B cell (primary cell): ENCODE data around the gene KDM3B. TPM values are rescaled to one million over a fixed set of nuclear protein-coding genes. Genes with fewer than 3 reads are reported as not detected.

ENCODE experiments used
- ATAC-seq: fragments of 200-7000 bp; cut with Tn5 transposase; one replicate; pipeline ENCODE4 v1.10.0; 2021; ENCODE audit warnings: low read depth, mild to moderate bottlenecking, moderate number of reproducible peaks, moderate library complexity
- CTCF ChIA-PET: fragments of 350-600 bp; sonication (Branson Sonifier 250); formaldehyde crosslinking; loops from one replicate; lab custom pipeline; 2021; ENCODE audit warnings: antibody characterized with exemption, inconsistent platforms; lab: Charles Lee
- POLR2A ChIA-PET: fragments of 350-600 bp; sonication (Branson Sonifier 250); formaldehyde crosslinking; loops from one replicate; lab custom pipeline; 2021; ENCODE audit warnings: antibody characterized with exemption; lab: Charles Lee
- DNase-seq: peaks from one replicate; pipeline ENCODE4 v3.0.0; 2013
- H2AFZ ChIP-seq: 2 replicates; pipeline ENCODE4 v1.6.1; 2012; ENCODE audit warnings: mild to moderate bottlenecking, low read depth, low read length; ENCODE audit not compliant: insufficient read depth, poor library complexity, severe bottlenecking
- H3K27ac ChIP-seq, 2 donors: 1 replicate in 1 of 2; 2 replicates in 1 of 2; pipeline ENCODE4 v1.5.1; 2012 to 2013; ENCODE audit warnings: low read length in 2 of 2, mild to moderate bottlenecking in 2 of 2, moderate library complexity in 1 of 2
- H3K27me3 ChIP-seq, 4 experiments: fragments of 200-600 bp in 1 of 4; sonication (generic) in 1 of 4; replicated peaks in 1 of 4; 1 replicate in 2 of 4; 2 replicates in 2 of 4; pipeline versions ENCODE4 v1.6.1 to v1.7.0; 2013 to 2016; ENCODE audit warnings: low read length in 3 of 4, mild to moderate bottlenecking in 2 of 4, mixed read lengths in 1 of 4, moderate library complexity in 1 of 4; ENCODE audit not compliant: insufficient read depth in 4 of 4, control insufficient read depth in 3 of 4; ENCODE audit errors: control extremely low read depth in 1 of 4
- H3K36me3 ChIP-seq, 2 experiments: replicated peaks in 1 of 2; 1 replicate in 1 of 2; 2 replicates in 1 of 2; pipeline versions ENCODE4 v1.6.1 to v1.7.1; 2013; ENCODE audit warnings: low read length in 1 of 2; ENCODE audit not compliant: insufficient read depth in 2 of 2, control insufficient read depth in 1 of 2; ENCODE audit errors: control extremely low read depth in 1 of 2, extremely low read depth in 1 of 2
- H3K4me1 ChIP-seq, 2 donors: fragments of 200-600 bp in 1 of 2; sonication (generic) in 1 of 2; 1 replicate in 1 of 2; 2 replicates in 1 of 2; pipeline versions ENCODE4 v1.5.1 to v1.6.1; 2013 to 2017; ENCODE audit warnings: low read length in 2 of 2; ENCODE audit not compliant: control insufficient read depth in 2 of 2, insufficient read depth in 2 of 2
- H3K4me2 ChIP-seq: replicated peaks from 2 replicates; pipeline ENCODE3; 2012; ENCODE audit warnings: mild to moderate bottlenecking, low read depth, low read length; ENCODE audit not compliant: poor library complexity, severe bottlenecking
- H3K4me3 ChIP-seq, 5 experiments: fragments of 200-600 bp in 1 of 5; sonication (generic) in 1 of 5; 1 replicate in 3 of 5; 2 replicates in 2 of 5; pipeline versions ENCODE4 v1.5.1 to v1.7.0; 2011 to 2016; ENCODE audit warnings: low read length in 4 of 5, mild to moderate bottlenecking in 4 of 5, low read depth in 2 of 5, control low read depth in 1 of 5, moderate library complexity in 1 of 5; ENCODE audit not compliant: insufficient read depth in 1 of 5; ENCODE audit errors: control extremely low read depth in 1 of 5, extremely low read depth in 1 of 5
- H3K79me2 ChIP-seq: fragments of 200-600 bp; sonication (generic); one replicate; pipeline ENCODE4 v1.6.0; 2016; ENCODE audit warnings: low read length; ENCODE audit not compliant: control insufficient read depth, insufficient read depth
- H3K9ac ChIP-seq: fragments of 200-600 bp; sonication (generic); 2 replicates; pipeline ENCODE4 v1.6.1; 2017; ENCODE audit warnings: mild to moderate bottlenecking, low read length, moderate library complexity
- H3K9me3 ChIP-seq, 3 donors: one replicate each; pipeline versions ENCODE4 v1.6.1 to v1.7.1; 2013; ENCODE audit warnings: low read length in 2 of 3; ENCODE audit not compliant: control insufficient read depth in 2 of 3, insufficient read depth in 1 of 3; ENCODE audit errors: control extremely low read depth in 1 of 3
- H4K20me1 ChIP-seq: 2 replicates; pipeline ENCODE4 v1.6.0; 2012; ENCODE audit warnings: mild to moderate bottlenecking, low read length; ENCODE audit not compliant: insufficient read depth, control insufficient read depth, poor library complexity, severe bottlenecking
- H3K27ac Mint-ChIP-seq: one replicate; pipeline ENCODE4 v1.8.0; 2021; ENCODE audit warnings: mixed read lengths
- H3K27me3 Mint-ChIP-seq: one replicate; pipeline ENCODE4 v1.8.0; 2021; ENCODE audit warnings: mixed read lengths
- H3K4me1 Mint-ChIP-seq: one replicate; pipeline ENCODE4 v1.8.0; 2021; ENCODE audit warnings: mixed read lengths
- H3K4me3 Mint-ChIP-seq: one replicate; pipeline ENCODE4 v1.8.0; 2021; ENCODE audit warnings: mixed read lengths
- H3K9me3 Mint-ChIP-seq: one replicate; pipeline ENCODE4 v1.8.0; 2022; ENCODE audit warnings: mixed read lengths; ENCODE audit not compliant: insufficient read depth
- CTCF ChIP-seq: fragments of 200-600 bp; IDR thresholded peaks from one replicate; pipeline ENCODE4 v1.8.0; 2022; ENCODE audit warnings: antibody characterized with exemption, mild to moderate bottlenecking
- EZH2 ChIP-seq: IDR thresholded peaks from 2 replicates; pipeline ENCODE4 v1.6.1; 2012; ENCODE audit warnings: borderline replicate concordance, low read depth, mild to moderate bottlenecking, moderate library complexity, low read length; ENCODE audit not compliant: insufficient read depth, poor library complexity, severe bottlenecking
- WGBS: methylation state at CpG from one replicate; pipeline ENCODE4 v1.1.5; 2013; ENCODE audit warnings: missing lambda C conversion rate; ENCODE audit not compliant: insufficient coverage; 5-methylcytosine and 5-hydroxymethylcytosine counted together
- intact Hi-C: fragments of 100-400 bp; cut with micrococcal nuclease; formaldehyde crosslinking; loops from one replicate; pipeline ENCODE4 v1.10.0; 2022
- polyA plus RNA-seq: library from polyadenylated mRNA; depleted of rRNA; stranded (reverse); fragments of >200 nt; gene quantifications from 2 replicates; pipeline ENCODE4 v1.2.3, GENCODE V29; 2012
- total RNA-seq, 2 donors: library from RNA; stranded (reverse); fragments of 120-200 nt in 1 of 2; gene quantifications; 1 replicate in 1 of 2; 2 replicates in 1 of 2; pipeline versions ENCODE4 v1.2.3 to v1.2.4, GENCODE V29; 2013 to 2022

KDM3B gene
- total and polyA plus RNA-seq, 2 donors (not counting 1 experiment from before 2014, with no cell fraction given), result 41.8 to 99.9 TPM

GRCh38 chr5:138349852-138350562, 2.5 kb upstream of the KDM3B start:
- H3K36me3 ChIP-seq, result peaks cover 2 to 35% of the 10 kb centered on the region in 2 experiments
- ATAC-seq, result no peak
- peaks cover 0 to 7% (median 4%) of the 10 kb centered on the region in 3 donors for H3K9me3 ChIP-seq
- POLR2A ChIA-PET, result no interaction called here
- no peak for TF ChIP-seq EZH2
- no peak for TF ChIP-seq CTCF
- intact Hi-C loops, result loop anchor here (10.0 kb wide), 2 partner anchors 85 to 925 kb away; partner anchors contain the start of gene REEP2
- H3K79me2 ChIP-seq, result peaks cover 37% of the 10 kb centered on the region
- 75% methylated on average over 1 of the region's 1 CpG for WGBS
- Mint-ChIP-seq H3K9me3 (no peaks in the 10 kb centered on the region), H3K27me3 (no peaks in the 10 kb centered on the region), H3K4me3 (peak overlapping the region; percentile 35), H3K27ac (peak overlapping the region; percentile 54), H3K4me1 (peaks cover 31% of the 10 kb centered on the region)
- no peaks in the 10 kb centered on the region for H3K27me3 ChIP-seq
- H3K9ac ChIP-seq, result no peak overlapping the region
- no peak overlapping the region for H2AFZ ChIP-seq
- peaks cover 17 to 18% of the 10 kb centered on the region in 2 donors for H3K4me1 ChIP-seq
- H3K27ac ChIP-seq, result no peak overlapping the region
- CTCF ChIA-PET, result interaction anchor here (1.0 to 9.3 kb wide), 2 partner anchors 13 to 25 kb away, joined by 3 to 278 read pairs; partner anchors contain the start of genes CDC25C and FAM53C
- H3K4me3 ChIP-seq, result no peak overlapping the region
- H3K4me2 ChIP-seq, result no peak overlapping the region
- H4K20me1 ChIP-seq, result peaks cover 18% of the 10 kb centered on the region
- DNase-seq, result no peak

- ATAC-seq, result no peak
- Histone ChIP-seq H3K27me3 (no peaks in the 10 kb centered on the region), H4K20me1 (peaks cover 23% of the 10 kb centered on the region), H3K4me2 (no peak overlapping the region), H3K79me2 (peaks cover 41% of the 10 kb centered on the region), H3K9ac (no peak overlapping the region), H3K27ac (peak overlapping the region in 1 of 2 donors; percentile 18), H2AFZ (no peak overlapping the region), H3K9me3 (peaks cover 0 to 7% (median 4%) of the 10 kb centered on the region in 3 donors), H3K36me3 (peaks cover 2 to 30% of the 10 kb centered on the region in 2 experiments), H3K4me3 (no peak overlapping the region), H3K4me1 (peaks cover 23 to 24% of the 10 kb centered on the region in 2 donors)
- Mint-ChIP-seq H3K4me1 (peaks cover 36% of the 10 kb centered on the region), H3K27ac (peak overlapping the region; percentile 54), H3K9me3 (no peaks in the 10 kb centered on the region), H3K27me3 (no peaks in the 10 kb centered on the region), H3K4me3 (peak overlapping the region; percentile 35)
- DNase-seq, result no peak
- POLR2A ChIA-PET, result no interaction called here
- intact Hi-C loops, result loop anchor here (10.0 kb wide), 2 partner anchors 84 to 924 kb away; partner anchors contain the start of gene REEP2
- TF ChIP-seq EZH2 (no peak), CTCF (no peak)
- CTCF ChIA-PET, result interaction anchor here (9.3 kb wide), 1 partner anchor 13 kb away, joined by 278 read pairs; the partner anchor contains the start of genes CDC25C and FAM53C
Observed at GRCh38 chr5:138350563-138350890, 2.0 kb upstream of the KDM3B start.
